Nephron progenitor cell (in vitro differentiated cells): ENCODE results near the gene PPP1R3C.
A peak's percentile ranks its signal among the peaks of the same experiment; 100 is the strongest.

ENCODE experiments used
- DNase-seq: peaks from one replicate; pipeline ENCODE4 v3.0.0; 2021
- H3K27ac Mint-ChIP-seq: 2 replicates; pipeline ENCODE4 v1.8.0; 2021; ENCODE audit warnings: mild to moderate bottlenecking, moderate library complexity, mixed read lengths
- H3K27me3 Mint-ChIP-seq: 2 replicates; pipeline ENCODE4 v1.8.0; 2021; ENCODE audit warnings: mild to moderate bottlenecking, low read depth, mixed read lengths; ENCODE audit not compliant: poor library complexity
- H3K36me3 Mint-ChIP-seq: 2 replicates; pipeline ENCODE4 v1.8.0; 2021; ENCODE audit warnings: low read depth, mixed read lengths
- H3K4me1 Mint-ChIP-seq: 2 replicates; pipeline ENCODE4 v1.8.0; 2021; ENCODE audit warnings: mixed read lengths
- H3K4me3 Mint-ChIP-seq: 2 replicates; pipeline ENCODE4 v1.8.0; 2021; ENCODE audit warnings: mild to moderate bottlenecking, moderate library complexity, mixed read lengths
- H3K9me3 Mint-ChIP-seq: 2 replicates; pipeline ENCODE4 v1.8.0; 2021; ENCODE audit warnings: mild to moderate bottlenecking, moderate library complexity, mixed read lengths
- TF ChIP-seq, protein P1 (sequence below): fragments of 200-600 bp; sonication (generic); IDR thresholded peaks from 2 replicates; pipeline ENCODE4 v1.5.0; 2021; ENCODE audit warnings: antibody characterized with exemption

PPP1R3C gene

DNA sequence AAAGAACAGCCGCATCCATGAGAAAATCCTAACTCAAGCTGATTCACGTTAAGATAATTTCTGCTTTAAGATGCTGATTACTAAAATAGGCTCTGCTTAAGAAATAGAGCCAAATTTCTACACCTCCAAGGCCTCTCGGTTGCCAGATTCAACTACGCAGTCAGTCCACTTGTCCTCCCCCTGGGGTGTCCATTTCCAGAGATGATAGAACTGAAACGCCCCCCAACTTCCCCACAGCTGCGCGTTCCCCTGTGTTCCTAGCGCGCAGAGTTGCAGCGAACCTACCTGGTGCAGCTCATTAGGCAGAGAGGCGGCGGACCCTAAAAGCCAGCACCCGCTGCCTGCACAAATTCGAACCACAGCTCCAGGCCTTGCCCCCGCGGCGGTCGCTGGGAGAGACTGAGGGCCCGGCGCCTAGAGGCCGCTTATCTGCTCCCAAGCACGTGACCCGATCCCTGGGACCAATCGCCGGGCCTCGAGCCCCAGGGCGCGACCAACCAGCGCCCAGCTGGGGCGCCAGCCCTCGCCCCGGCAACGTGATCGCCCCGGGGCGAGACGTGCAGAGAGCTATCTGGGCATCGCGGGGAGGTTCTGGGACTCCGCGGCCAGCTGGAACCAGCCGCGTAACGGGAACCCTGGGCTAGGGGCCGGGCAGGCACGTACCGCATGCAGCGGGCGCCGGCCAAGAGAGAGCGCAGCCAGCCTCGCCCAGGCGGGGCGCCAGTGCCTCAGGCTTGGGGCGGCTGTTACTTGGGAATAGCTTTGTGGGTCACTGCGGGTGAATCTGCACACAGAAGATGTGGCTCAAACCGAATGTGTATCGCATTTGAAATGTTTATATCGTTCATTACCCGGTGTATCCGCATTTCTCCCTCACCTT lies at the start of gene PPP1R3C:
PPP1R3C (minus strand) TSS at position 401 of the 880 bp plus-strand sequence; CDS start at position 299, 102 bp downstream.
- peaks cover 36% of the 10 kb centered on the region for H3K36me3 Mint-ChIP-seq
- peaks cover 13% of the 10 kb centered on the region for H3K27me3 Mint-ChIP-seq
- peak within 1 kb of the TSS; percentile 89 for H3K4me3 Mint-ChIP-seq
- H3K9me3 Mint-ChIP-seq = peaks cover 19% of the 10 kb centered on the region
- DNase-seq = peak; percentile 80
- no peak within 1 kb of the TSS for H3K27ac Mint-ChIP-seq
- TF ChIP-seq, protein P1, sequence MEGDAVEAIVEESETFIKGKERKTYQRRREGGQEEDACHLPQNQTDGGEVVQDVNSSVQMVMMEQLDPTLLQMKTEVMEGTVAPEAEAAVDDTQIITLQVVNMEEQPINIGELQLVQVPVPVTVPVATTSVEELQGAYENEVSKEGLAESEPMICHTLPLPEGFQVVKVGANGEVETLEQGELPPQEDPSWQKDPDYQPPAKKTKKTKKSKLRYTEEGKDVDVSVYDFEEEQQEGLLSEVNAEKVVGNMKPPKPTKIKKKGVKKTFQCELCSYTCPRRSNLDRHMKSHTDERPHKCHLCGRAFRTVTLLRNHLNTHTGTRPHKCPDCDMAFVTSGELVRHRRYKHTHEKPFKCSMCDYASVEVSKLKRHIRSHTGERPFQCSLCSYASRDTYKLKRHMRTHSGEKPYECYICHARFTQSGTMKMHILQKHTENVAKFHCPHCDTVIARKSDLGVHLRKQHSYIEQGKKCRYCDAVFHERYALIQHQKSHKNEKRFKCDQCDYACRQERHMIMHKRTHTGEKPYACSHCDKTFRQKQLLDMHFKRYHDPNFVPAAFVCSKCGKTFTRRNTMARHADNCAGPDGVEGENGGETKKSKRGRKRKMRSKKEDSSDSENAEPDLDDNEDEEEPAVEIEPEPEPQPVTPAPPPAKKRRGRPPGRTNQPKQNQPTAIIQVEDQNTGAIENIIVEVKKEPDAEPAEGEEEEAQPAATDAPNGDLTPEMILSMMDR = no peak
- H3K4me1 Mint-ChIP-seq = peaks cover 32% of the 10 kb centered on the region

DNA sequence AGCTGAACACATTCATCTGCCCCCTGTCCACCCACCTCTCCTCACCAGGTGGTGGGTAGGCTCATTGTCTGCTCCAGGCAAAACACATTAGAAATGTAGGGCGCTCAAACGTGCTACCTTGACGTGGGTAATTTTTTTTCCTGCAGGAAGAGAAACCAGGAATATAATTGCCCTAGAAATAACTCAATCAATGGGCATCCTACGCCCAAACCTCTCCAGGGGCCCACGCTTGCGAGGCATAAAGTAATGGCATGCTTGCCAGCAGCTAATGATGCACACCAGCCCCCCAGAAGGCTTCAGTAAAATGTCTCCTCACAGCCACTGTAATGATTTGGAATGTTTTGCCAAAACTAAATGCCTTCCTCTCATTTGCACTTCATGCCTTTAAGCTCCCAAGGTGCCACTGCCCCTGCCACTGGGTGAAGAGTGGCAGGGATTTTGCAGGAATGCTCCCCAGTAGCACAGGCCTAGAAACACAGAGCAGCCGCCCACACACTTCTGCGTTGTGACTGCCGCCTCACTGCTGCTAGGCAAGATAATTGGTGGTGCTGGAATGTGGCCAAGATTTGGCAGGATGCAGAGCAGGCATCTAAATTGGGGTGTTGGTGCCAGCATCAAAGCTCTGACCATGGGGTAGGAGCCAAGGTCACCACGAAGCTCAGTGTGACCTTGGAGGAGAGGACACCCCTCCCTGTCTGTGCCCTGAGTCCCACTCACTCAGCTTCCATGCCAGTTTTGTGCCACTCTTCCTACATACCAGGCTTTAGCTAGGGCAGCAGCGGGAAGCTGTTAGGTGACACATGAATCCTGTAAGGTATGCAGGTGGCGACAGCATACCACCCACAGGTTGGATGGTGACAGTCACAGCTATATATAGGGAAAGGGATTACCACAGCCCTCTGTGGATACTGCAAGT lies 48.7 kb upstream of the PPP1R3C start:
- Mint-ChIP-seq H3K27ac (no peak overlapping the region), H3K4me3 (no peak overlapping the region), H3K4me1 (peaks cover 5% of the 10 kb centered on the region), H3K9me3 (no peaks in the 10 kb centered on the region), H3K36me3 (no peaks in the 10 kb centered on the region), H3K27me3 (no peaks in the 10 kb centered on the region)
- TF ChIP-seq, protein P1 = no peak
- DNase-seq = no peak

DNA sequence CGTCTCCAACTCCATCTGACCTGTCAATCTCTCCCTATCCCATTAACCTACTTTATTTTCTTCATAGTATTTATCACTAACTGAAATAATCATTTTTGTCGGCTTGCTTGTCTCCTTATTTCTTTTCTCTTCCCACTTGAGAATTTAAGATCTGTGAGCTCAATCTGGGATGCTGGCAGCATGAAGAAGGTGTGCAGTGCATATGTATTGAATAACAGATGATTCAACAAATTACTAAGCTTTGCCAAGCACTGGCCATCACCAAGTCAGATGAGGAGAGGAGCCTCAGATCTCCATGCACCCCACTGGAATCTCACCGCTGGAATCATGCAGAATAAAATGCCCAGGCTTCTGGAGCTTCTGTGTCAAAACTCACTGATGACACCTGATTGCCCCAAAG lies 47.6 kb upstream of the PPP1R3C start:
- TF ChIP-seq, protein P1 = no peak
- no peak overlapping the region for H3K27ac Mint-ChIP-seq
- H3K27me3 Mint-ChIP-seq = no peaks in the 10 kb centered on the region
- no peak for DNase-seq
- peaks cover 5% of the 10 kb centered on the region for H3K4me1 Mint-ChIP-seq
- H3K36me3 Mint-ChIP-seq = no peaks in the 10 kb centered on the region
- H3K4me3 Mint-ChIP-seq = no peak overlapping the region
- H3K9me3 Mint-ChIP-seq = no peaks in the 10 kb centered on the region

DNA sequence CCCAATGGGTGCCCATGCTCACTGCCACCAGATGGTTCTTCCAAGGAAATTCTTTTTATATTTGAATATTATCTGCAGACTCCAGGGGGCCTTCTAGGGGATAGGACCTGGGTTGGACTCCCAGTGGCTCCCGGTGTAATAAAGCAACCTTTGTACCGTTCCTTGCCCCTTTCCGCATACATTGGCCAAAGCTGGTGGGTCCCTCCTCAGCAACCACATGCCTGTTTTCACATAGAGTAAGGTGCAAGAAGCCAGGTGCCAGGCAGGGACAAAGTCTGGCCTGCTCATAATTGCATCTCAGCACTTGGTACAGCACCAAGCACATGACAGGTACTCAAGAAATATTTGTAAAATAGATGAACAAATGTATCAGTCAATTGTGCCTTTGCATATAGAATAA lies 46.4 kb upstream of the PPP1R3C start:
- no peaks in the 10 kb centered on the region for H3K36me3 Mint-ChIP-seq
- no peak for DNase-seq
- no peak overlapping the region for H3K27ac Mint-ChIP-seq
- H3K4me3 Mint-ChIP-seq = no peak overlapping the region
- H3K27me3 Mint-ChIP-seq = no peaks in the 10 kb centered on the region
- TF ChIP-seq, protein P1 = no peak
- H3K4me1 Mint-ChIP-seq = peaks cover 5% of the 10 kb centered on the region
- H3K9me3 Mint-ChIP-seq = no peaks in the 10 kb centered on the region

DNA sequence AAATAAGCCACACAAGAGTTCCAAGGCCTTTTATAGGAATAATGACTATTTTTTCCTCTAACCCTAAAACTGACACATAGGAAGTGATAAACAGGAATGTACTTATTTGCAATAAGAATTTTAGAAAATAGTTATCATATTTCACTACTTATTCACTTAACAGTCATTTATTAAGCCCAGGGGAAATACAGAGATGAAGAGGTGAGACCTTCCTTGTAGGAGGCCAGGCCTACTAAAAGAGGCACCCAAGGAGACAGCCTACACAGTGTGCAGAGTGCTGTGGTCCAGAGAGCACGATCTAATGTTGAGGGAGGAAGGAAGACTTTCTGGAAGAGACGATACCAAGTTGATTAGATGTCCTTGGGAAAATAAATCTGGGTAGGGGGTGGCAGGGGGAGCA lies 45.0 kb upstream of the PPP1R3C start:
- H3K36me3 Mint-ChIP-seq = no peaks in the 10 kb centered on the region
- peaks cover 3% of the 10 kb centered on the region for H3K4me1 Mint-ChIP-seq
- H3K27me3 Mint-ChIP-seq = no peaks in the 10 kb centered on the region
- no peak for DNase-seq
- TF ChIP-seq, protein P1 = no peak
- H3K4me3 Mint-ChIP-seq = no peak overlapping the region
- H3K9me3 Mint-ChIP-seq = no peaks in the 10 kb centered on the region
- no peak overlapping the region for H3K27ac Mint-ChIP-seq
